Mucosa of stomach (tissue), 1 donor: ENCODE results near the gene RTL5.

Source experiments
- H3K27me3 ChIP-seq: one replicate; pipeline ENCODE4 v1.7.0; 2013; ENCODE audit warnings: mild to moderate bottlenecking, low read length; ENCODE audit not compliant: control insufficient read depth, insufficient read depth
- H3K36me3 ChIP-seq: one replicate; pipeline ENCODE4 v1.7.0; 2013; ENCODE audit warnings: low read length; ENCODE audit not compliant: control insufficient read depth, insufficient read depth
- H3K4me1 ChIP-seq: one replicate; pipeline ENCODE4 v1.7.0; 2013; ENCODE audit warnings: mild to moderate bottlenecking, low read length; ENCODE audit not compliant: control insufficient read depth, insufficient read depth
- H3K4me3 ChIP-seq: one replicate; pipeline ENCODE4 v1.7.0; 2013; ENCODE audit warnings: low read length
- H3K9ac ChIP-seq: one replicate; pipeline ENCODE4 v1.7.0; 2013; ENCODE audit warnings: mild to moderate bottlenecking, low read length, moderate library complexity
- H3K9me3 ChIP-seq: one replicate; pipeline ENCODE4 v1.7.0; 2013; ENCODE audit warnings: mild to moderate bottlenecking, low read length, moderate library complexity; ENCODE audit not compliant: control insufficient read depth
- donor health status: Pancreatic carcinoma.

RTL5 gene

GRCh38 chrX:72127332-72127731 is 4.4 kb downstream of the RTL5 start:
- H3K36me3 ChIP-seq = no peaks in the 10 kb centered on the region
- no peaks in the 10 kb centered on the region for H3K9me3 ChIP-seq
- peaks cover 5% of the 10 kb centered on the region for H3K27me3 ChIP-seq
- peaks cover 9% of the 10 kb centered on the region for H3K4me1 ChIP-seq
- no peak overlapping the region for H3K9ac ChIP-seq
- H3K4me3 ChIP-seq = no peak overlapping the region

GRCh38 chrX:72126539-72127140 is 5.1 kb downstream of the RTL5 start:
- H3K27me3 ChIP-seq = no peaks in the 10 kb centered on the region
- no peak overlapping the region for H3K9ac ChIP-seq
- peaks cover 6% of the 10 kb centered on the region for H3K4me1 ChIP-seq
- H3K36me3 ChIP-seq = no peaks in the 10 kb centered on the region
- no peaks in the 10 kb centered on the region for H3K9me3 ChIP-seq
- H3K4me3 ChIP-seq = no peak overlapping the region

DNA sequence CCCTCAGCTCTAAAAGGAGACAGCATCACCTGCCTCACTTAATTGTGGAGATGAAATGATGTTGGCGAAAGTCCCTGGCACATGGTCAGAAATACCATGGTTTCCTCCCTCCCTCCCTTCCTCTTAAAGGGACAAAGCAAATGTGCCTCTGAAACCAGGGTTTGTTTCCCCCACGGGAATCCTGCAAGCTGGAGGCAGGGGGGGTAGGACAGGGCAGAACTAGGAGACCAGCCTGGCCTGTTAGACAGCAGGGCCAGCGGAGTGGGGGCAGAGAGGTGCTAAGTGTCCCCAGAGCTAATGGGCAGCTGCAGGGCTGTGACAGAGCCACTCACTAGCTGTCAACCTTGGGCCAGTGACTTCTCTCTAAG is 5.7 kb downstream of the RTL5 start:
- H3K27me3 ChIP-seq = no peaks in the 10 kb centered on the region
- H3K9ac ChIP-seq = no peak overlapping the region
- H3K9me3 ChIP-seq = no peaks in the 10 kb centered on the region
- no peak overlapping the region for H3K4me3 ChIP-seq
- peaks cover 10% of the 10 kb centered on the region for H3K4me1 ChIP-seq
- no peaks in the 10 kb centered on the region for H3K36me3 ChIP-seq

GRCh38 chrX:72125331-72126047 is 6.2 kb downstream of the RTL5 start:
- H3K9me3 ChIP-seq = no peaks in the 10 kb centered on the region
- no peaks in the 10 kb centered on the region for H3K36me3 ChIP-seq
- no peak overlapping the region for H3K9ac ChIP-seq
- no peak overlapping the region for H3K4me3 ChIP-seq
- H3K4me1 ChIP-seq = peaks cover 15% of the 10 kb centered on the region
- no peaks in the 10 kb centered on the region for H3K27me3 ChIP-seq

DNA sequence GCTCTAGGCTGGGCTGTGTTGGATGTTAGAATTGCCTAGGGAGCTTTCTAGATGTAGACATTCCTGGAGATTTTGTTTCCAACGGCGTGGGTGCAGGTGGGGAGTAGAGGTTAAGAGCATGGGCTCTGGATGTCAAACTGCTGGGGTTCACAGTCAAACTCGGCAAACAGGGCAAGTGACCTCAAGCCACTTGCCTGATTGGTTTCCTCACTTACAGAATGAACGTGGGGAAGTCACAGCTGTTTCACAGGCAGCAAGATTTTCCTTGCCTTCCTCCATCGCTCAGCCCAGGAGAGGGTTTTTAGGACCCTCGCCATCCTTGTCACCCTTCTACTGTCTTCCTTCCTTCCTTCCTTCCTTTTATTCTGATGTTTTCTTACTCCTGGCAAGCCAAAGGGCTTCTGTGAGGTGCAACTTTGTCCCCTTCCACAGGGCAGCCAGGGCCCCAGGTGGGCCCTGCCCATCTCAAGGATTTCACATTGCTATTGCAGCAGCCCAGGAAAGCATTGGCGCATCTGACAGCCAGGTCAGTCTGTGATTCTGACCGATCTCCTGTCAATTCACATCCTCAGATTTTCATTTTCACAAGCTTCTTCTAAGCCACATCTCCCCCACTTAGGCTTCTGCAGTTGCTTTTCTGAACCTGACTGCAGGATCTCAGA is 7.0 kb downstream of the RTL5 start:
- Histone ChIP-seq H3K36me3 (no peaks in the 10 kb centered on the region), H3K27me3 (no peaks in the 10 kb centered on the region), H3K9ac (no peak overlapping the region), H3K4me1 (peaks cover 16% of the 10 kb centered on the region), H3K9me3 (no peaks in the 10 kb centered on the region), H3K4me3 (no peak overlapping the region)

- Histone ChIP-seq H3K4me1 (peaks cover 16% of the 10 kb centered on the region), H3K9ac (no peak overlapping the region), H3K36me3 (no peaks in the 10 kb centered on the region), H3K9me3 (no peaks in the 10 kb centered on the region), H3K4me3 (no peak overlapping the region), H3K27me3 (no peaks in the 10 kb centered on the region)
Measured at GRCh38 chrX:72123471-72124185, 8.1 kb downstream of the RTL5 start.

- H3K27me3 ChIP-seq = no peaks in the 10 kb centered on the region
- H3K36me3 ChIP-seq = no peaks in the 10 kb centered on the region
- H3K4me1 ChIP-seq = peaks cover 16% of the 10 kb centered on the region
- no peak overlapping the region for H3K4me3 ChIP-seq
- H3K9ac ChIP-seq = no peak overlapping the region
- H3K9me3 ChIP-seq = no peaks in the 10 kb centered on the region
Measured at GRCh38 chrX:72122621-72123337, 8.9 kb downstream of the RTL5 start.

- Histone ChIP-seq H3K9ac (no peak overlapping the region), H3K9me3 (no peaks in the 10 kb centered on the region), H3K27me3 (no peaks in the 10 kb centered on the region), H3K4me3 (no peak overlapping the region), H3K36me3 (no peaks in the 10 kb centered on the region), H3K4me1 (peaks cover 15% of the 10 kb centered on the region)
Measured at GRCh38 chrX:72121383-72121782, 10.3 kb downstream of the RTL5 start.

DNA sequence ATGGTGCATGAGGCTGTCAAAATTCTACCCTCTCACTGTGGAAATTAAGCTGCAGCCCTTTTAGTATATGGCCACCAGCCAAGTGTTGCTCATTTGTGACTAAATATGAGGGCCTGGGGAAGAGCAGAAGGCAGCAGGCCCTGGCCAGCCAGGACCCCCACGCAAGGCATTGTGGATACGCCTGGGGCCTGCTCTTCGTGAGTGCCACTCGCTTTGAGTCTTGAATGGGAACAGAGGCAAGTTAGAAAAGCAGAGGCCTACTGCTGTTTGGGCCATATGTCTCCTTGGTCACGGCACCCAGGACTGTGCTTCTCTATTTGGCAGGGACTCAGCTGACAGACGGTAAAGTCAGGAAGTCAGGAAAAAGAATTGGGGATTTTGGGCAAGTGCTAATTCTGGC is 10.9 kb downstream of the RTL5 start:
- Histone ChIP-seq H3K4me1 (peaks cover 9% of the 10 kb centered on the region), H3K4me3 (no peak overlapping the region), H3K9ac (no peak overlapping the region), H3K9me3 (no peaks in the 10 kb centered on the region), H3K27me3 (no peaks in the 10 kb centered on the region), H3K36me3 (no peaks in the 10 kb centered on the region)

- no peaks in the 10 kb centered on the region for H3K9me3 ChIP-seq
- no peaks in the 10 kb centered on the region for H3K27me3 ChIP-seq
- H3K4me1 ChIP-seq = peaks cover 9% of the 10 kb centered on the region
- H3K9ac ChIP-seq = no peak overlapping the region
- H3K4me3 ChIP-seq = no peak overlapping the region
- no peaks in the 10 kb centered on the region for H3K36me3 ChIP-seq
Measured at GRCh38 chrX:72117636-72118210, 14.0 kb downstream of the RTL5 start.

- Histone ChIP-seq H3K36me3 (no peaks in the 10 kb centered on the region), H3K27me3 (no peaks in the 10 kb centered on the region), H3K4me3 (no peak overlapping the region), H3K9ac (no peak overlapping the region), H3K9me3 (no peaks in the 10 kb centered on the region), H3K4me1 (no peaks in the 10 kb centered on the region)
Measured at GRCh38 chrX:72115380-72115779, 16.3 kb downstream of the RTL5 start.
